Measurements from ENCODE around the gene RPL41.

The RPL41 gene

DNA sequence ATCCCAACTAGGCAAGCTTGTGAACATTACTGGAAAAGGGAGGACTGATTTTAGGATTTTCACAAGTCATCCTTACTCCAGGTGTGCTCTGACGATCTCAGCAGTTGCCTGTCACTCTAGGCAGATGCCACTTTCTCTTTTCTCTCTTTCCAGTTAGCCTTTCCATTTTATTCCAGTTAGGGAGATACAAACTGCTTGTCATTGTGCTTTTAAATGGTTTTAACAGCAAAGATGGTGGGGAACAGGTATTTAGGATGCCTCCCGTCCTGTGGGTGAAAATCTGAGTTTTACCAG lies 10.9 kb upstream of the RPL41 start:
- H3K27me3 ChIP-seq (ENCODE audit: insufficient read depth, poor library complexity, severe bottlenecking), result no peaks in the 10 kb centered on the region

DNA sequence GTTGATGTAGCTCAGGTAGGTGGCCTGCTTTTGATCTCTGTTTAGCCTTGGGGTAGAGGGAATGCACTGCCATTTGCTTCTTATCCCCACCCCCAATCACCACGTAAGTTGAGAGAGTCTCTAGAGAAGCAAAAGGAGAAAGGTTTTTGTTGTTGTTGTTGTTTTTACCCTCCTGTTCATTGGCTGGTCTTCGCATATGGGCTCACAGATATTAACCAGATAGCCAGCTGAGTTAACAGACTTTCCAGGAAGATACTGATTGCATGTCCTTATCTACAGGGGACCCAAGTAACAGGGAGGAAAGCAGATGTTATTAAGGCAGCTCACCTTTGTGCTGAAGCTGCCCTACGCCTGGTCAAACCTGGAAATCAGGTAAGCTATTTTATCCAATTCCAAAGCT lies 9.2 kb upstream of the RPL41 start:
- Histone ChIP-seq H3K4me3 (replicated peaks; ENCODE audit: insufficient read depth, low read length) (no peak overlapping the region), H3K27me3 (ENCODE audit: insufficient read depth, poor library complexity, severe bottlenecking) (no peaks in the 10 kb centered on the region), H3K27ac (replicated peaks) (no peak overlapping the region)
- no peak for TF ChIP-seq POLR2AphosphoS5 (IDR thresholded peaks at IDR 0.05; ENCODE audit: low read depth)
- TF ChIP-seq, protein P1, sequence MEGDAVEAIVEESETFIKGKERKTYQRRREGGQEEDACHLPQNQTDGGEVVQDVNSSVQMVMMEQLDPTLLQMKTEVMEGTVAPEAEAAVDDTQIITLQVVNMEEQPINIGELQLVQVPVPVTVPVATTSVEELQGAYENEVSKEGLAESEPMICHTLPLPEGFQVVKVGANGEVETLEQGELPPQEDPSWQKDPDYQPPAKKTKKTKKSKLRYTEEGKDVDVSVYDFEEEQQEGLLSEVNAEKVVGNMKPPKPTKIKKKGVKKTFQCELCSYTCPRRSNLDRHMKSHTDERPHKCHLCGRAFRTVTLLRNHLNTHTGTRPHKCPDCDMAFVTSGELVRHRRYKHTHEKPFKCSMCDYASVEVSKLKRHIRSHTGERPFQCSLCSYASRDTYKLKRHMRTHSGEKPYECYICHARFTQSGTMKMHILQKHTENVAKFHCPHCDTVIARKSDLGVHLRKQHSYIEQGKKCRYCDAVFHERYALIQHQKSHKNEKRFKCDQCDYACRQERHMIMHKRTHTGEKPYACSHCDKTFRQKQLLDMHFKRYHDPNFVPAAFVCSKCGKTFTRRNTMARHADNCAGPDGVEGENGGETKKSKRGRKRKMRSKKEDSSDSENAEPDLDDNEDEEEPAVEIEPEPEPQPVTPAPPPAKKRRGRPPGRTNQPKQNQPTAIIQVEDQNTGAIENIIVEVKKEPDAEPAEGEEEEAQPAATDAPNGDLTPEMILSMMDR (IDR thresholded peaks at IDR 0.05; ENCODE audit: insufficient read depth, low read length), result no peak
- no peak for TF ChIP-seq GABPA (IDR thresholded peaks at IDR 0.05; ENCODE audit: low read depth)
- TF ChIP-seq, protein P2, sequence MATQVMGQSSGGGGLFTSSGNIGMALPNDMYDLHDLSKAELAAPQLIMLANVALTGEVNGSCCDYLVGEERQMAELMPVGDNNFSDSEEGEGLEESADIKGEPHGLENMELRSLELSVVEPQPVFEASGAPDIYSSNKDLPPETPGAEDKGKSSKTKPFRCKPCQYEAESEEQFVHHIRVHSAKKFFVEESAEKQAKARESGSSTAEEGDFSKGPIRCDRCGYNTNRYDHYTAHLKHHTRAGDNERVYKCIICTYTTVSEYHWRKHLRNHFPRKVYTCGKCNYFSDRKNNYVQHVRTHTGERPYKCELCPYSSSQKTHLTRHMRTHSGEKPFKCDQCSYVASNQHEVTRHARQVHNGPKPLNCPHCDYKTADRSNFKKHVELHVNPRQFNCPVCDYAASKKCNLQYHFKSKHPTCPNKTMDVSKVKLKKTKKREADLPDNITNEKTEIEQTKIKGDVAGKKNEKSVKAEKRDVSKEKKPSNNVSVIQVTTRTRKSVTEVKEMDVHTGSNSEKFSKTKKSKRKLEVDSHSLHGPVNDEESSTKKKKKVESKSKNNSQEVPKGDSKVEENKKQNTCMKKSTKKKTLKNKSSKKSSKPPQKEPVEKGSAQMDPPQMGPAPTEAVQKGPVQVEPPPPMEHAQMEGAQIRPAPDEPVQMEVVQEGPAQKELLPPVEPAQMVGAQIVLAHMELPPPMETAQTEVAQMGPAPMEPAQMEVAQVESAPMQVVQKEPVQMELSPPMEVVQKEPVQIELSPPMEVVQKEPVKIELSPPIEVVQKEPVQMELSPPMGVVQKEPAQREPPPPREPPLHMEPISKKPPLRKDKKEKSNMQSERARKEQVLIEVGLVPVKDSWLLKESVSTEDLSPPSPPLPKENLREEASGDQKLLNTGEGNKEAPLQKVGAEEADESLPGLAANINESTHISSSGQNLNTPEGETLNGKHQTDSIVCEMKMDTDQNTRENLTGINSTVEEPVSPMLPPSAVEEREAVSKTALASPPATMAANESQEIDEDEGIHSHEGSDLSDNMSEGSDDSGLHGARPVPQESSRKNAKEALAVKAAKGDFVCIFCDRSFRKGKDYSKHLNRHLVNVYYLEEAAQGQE (IDR thresholded peaks at IDR 0.05; ENCODE audit: insufficient replicate concordance, low read depth), result no peak
- DNase-seq (ENCODE audit: low read depth in 1 of 2, low spot score in 1 of 2), result no peak

More for the DNA sequence above, 10.9 kb upstream of the RPL41 start:
- no peak for DNase-seq (ENCODE audit: low read depth in 1 of 2, low spot score in 1 of 2)
- TF ChIP-seq GABPA (IDR thresholded peaks at IDR 0.05; ENCODE audit: low read depth) (no peak), SPI1 (IDR thresholded peaks at IDR 0.05; ENCODE audit: borderline replicate concordance, low read depth) (no peak), POLR2AphosphoS5 (IDR thresholded peaks at IDR 0.05; ENCODE audit: low read depth) (no peak)
- TF ChIP-seq, protein P2 (IDR thresholded peaks at IDR 0.05; ENCODE audit: insufficient replicate concordance, low read depth), result no peak
- TF ChIP-seq, protein P1 (IDR thresholded peaks at IDR 0.05; ENCODE audit: insufficient read depth, low read length), result no peak
- Histone ChIP-seq H3K4me3 (replicated peaks; ENCODE audit: insufficient read depth, low read length) (peak overlapping the region; percentile 90), H3K27ac (replicated peaks) (peak overlapping the region; percentile 97)

DNA sequence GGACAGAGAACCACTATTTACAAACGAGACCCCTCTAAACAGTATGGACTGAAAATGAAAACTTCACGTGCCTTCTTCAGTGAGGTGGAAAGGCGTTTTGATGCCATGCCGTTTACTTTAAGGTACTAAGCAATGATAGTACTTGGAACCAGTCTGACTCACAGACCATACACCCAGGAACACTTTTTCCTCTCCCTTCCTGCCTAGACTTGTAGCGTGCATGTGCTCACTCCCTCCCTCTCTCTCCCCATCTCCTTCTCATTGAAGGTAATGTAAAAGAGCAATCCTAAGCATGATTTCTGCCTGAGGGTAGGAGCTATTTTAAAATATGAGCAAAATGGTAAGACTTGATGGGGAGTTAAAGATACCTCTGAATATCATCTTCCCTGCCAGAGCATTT lies 5.9 kb upstream of the RPL41 start:
- TF ChIP-seq GABPA (IDR thresholded peaks at IDR 0.05; ENCODE audit: low read depth) (no peak), POLR2AphosphoS5 (IDR thresholded peaks at IDR 0.05; ENCODE audit: low read depth) (no peak), SPI1 (IDR thresholded peaks at IDR 0.05; ENCODE audit: borderline replicate concordance, low read depth) (no peak)
- TF ChIP-seq, protein P2 (IDR thresholded peaks at IDR 0.05; ENCODE audit: insufficient replicate concordance, low read depth), result no peak
- TF ChIP-seq, protein P1 (IDR thresholded peaks at IDR 0.05; ENCODE audit: insufficient read depth, low read length), result no peak
- Histone ChIP-seq H3K27me3 (ENCODE audit: insufficient read depth, poor library complexity, severe bottlenecking) (no peaks in the 10 kb centered on the region), H3K27ac (replicated peaks) (no peak overlapping the region), H3K4me3 (replicated peaks; ENCODE audit: insufficient read depth, low read length) (no peak overlapping the region)
- DNase-seq (ENCODE audit: low read depth in 1 of 2, low spot score in 1 of 2), result no peak
